Adrenal gland (tissue), 12 donors: Measurements from ENCODE around the gene EPSTI1. TPM values are rescaled to one million over a fixed set of nuclear protein-coding genes. Genes with fewer than 3 reads are reported as not detected.

Experiments
- DNase-seq, 7 donors: peaks; one replicate each; pipeline ENCODE4 v3.0.0-alpha.2; 2019 to 2020
- H3K27ac ChIP-seq, 5 donors: fragments of 200-600 bp; sonication (generic) in 4 of 5; 1 replicate in 3 of 5; 2 replicates in 2 of 5; pipeline versions ENCODE4 v1.5.1 to v1.8.0; 2016 to 2020; ENCODE audit warnings: mild to moderate bottlenecking in 1 of 5
- H3K27me3 ChIP-seq: fragments of 200-600 bp; 2 replicates; pipeline ENCODE4 v1.8.0; 2021
- H3K36me3 ChIP-seq, 2 donors: fragments of 200-600 bp; replicated peaks in 1 of 2; 1 replicate in 1 of 2; 2 replicates in 1 of 2; pipeline versions ENCODE4 v1.5.1 to v1.8.0; 2018 to 2022
- H3K4me1 ChIP-seq, 2 donors: fragments of 200-600 bp; replicated peaks in 1 of 2; 1 replicate in 1 of 2; 2 replicates in 1 of 2; pipeline versions ENCODE4 v1.5.1 to v1.8.0; 2018 to 2021
- H3K4me3 ChIP-seq, 4 donors: fragments of 200-600 bp; sonication (generic) in 3 of 4; one replicate each; pipeline ENCODE4 v1.5.1; 2016 to 2018
- H3K9me3 ChIP-seq, 3 donors: fragments of 200-600 bp; sonication (generic) in 1 of 3; replicated peaks in 1 of 3; 1 replicate in 2 of 3; 2 replicates in 1 of 3; pipeline versions ENCODE4 v1.5.1 to v1.8.0; 2016 to 2021
- CTCF ChIP-seq, 6 experiments: fragments of 450-650 bp in 4 of 6; fragments of 200-600 bp in 2 of 6; sonication (generic) in 1 of 6; IDR thresholded peaks; 1 replicate in 5 of 6; 2 replicates in 1 of 6; pipeline versions ENCODE4 v1.5.1 to v1.8.0; 2016 to 2021; ENCODE audit warnings: antibody characterized with exemption in 6 of 6, mild to moderate bottlenecking in 2 of 6, moderate library complexity in 1 of 6
- POLR2A ChIP-seq, 2 donors: fragments of 450-650 bp; IDR thresholded peaks; one replicate each; pipeline ENCODE4 v1.6.1; 2017; ENCODE audit warnings: antibody characterized with exemption in 2 of 2, mild to moderate bottlenecking in 2 of 2, moderate library complexity in 1 of 2
- WGBS, 4 donors: extraction: QIAGEN DNeasy Blood & Tissue Kit in 2 of 4; methylation state at CpG; one replicate each; pipeline versions ENCODE4 v1.1.5 to v1.1.7; 2013 to 2017; 5-methylcytosine and 5-hydroxymethylcytosine counted together
- intact Hi-C, 2 donors: fragments of 100-400 bp; cut with DNase I; formaldehyde crosslinking; loops; one replicate each; pipeline versions ENCODE4 v1.14.1 to v1.15.0; 2022 to 2023
- polyA plus RNA-seq, 3 donors: library from polyadenylated mRNA; stranded (reverse); fragments of 200-250 nt in 2 of 3; fragments of 350-450 nt in 1 of 3; fragmentation: Illumina TruSeq in 1 of 3; extraction: RNeasy Lipid Tissue Mini Kit (QIAGEN cat#74804) in 1 of 3; gene quantifications; one replicate each; pipeline ENCODE4 v1.2.3, GENCODE V29; 2013 to 2014
- total RNA-seq, 9 donors: library from RNA; depleted of rRNA in 4 of 9; stranded (reverse); fragments of >200 nt in 4 of 9; fragments of 120-200 nt in 1 of 9; fragmentation: NEBNext Ultra II Directional in 1 of 9; extraction: Animal tissue kit (Norgen Biotek cat#: 25700) in 1 of 9; gene quantifications; one replicate each; pipeline versions ENCODE4 v1.1.0 to v1.2.4, GENCODE V29; 2013 to 2023
- donor health status: healthy with polysubstance abuse.
- donor health status: Bipolar disorder and iron deficiency.
- donor health status: DM: yes; HTN: yes; CAD: no.
- donor health status: DM: no; HTN: no; CAD: no.
- donor health status: DM: no; HTN: no; CAD: no.
- donor health status: DM: yes; HTN: yes; CAD: no.

EPSTI1 gene
- total and polyA plus RNA-seq, 12 donors = 6.8 to 36.3 (median 10.2) TPM

- Histone ChIP-seq H3K4me3 (no peak overlapping the region), H3K27me3 (no peaks in the 10 kb centered on the region), H3K9me3 (no peaks in the 10 kb centered on the region), H3K4me1 (peaks cover 0 to 12% of the 10 kb centered on the region in 2 donors), H3K27ac (no peak overlapping the region), H3K36me3 (no peaks in the 10 kb centered on the region)
- no peak for DNase-seq
- intact Hi-C loops = no loop called here
- TF ChIP-seq CTCF (IDR thresholded peaks at IDR 0.05) (no peak), POLR2A (IDR thresholded peaks at IDR 0.05) (no peak)
- WGBS, 4 donors = 79 to 89% (median 88%) methylated on average over 3 of the region's 3 CpGs
These were observed 18.5 kb downstream of the EPSTI1 start for GRCh38 chr13:42973581-42973980.

GRCh38 chr13:42971691-42972347 lies 20.2 kb downstream of the EPSTI1 start:
- no peaks in the 10 kb centered on the region for H3K9me3 ChIP-seq
- WGBS, 4 donors = 86 to 93% (median 89%) methylated on average over 9 of the region's 9 CpGs
- no peaks in the 10 kb centered on the region for H3K36me3 ChIP-seq
- peaks cover 0 to 21% of the 10 kb centered on the region in 2 donors for H3K4me1 ChIP-seq
- intact Hi-C loops = no loop called here
- no peak overlapping the region for H3K27ac ChIP-seq
- no peak for TF ChIP-seq POLR2A (IDR thresholded peaks at IDR 0.05)
- TF ChIP-seq CTCF (IDR thresholded peaks at IDR 0.05) = no peak
- no peaks in the 10 kb centered on the region for H3K27me3 ChIP-seq
- no peak overlapping the region for H3K4me3 ChIP-seq
- DNase-seq = no peak

GRCh38 chr13:42970824-42971690 lies 21.0 kb downstream of the EPSTI1 start:
- Histone ChIP-seq H3K27me3 (no peaks in the 10 kb centered on the region), H3K27ac (no peak overlapping the region), H3K4me1 (peaks cover 0 to 21% of the 10 kb centered on the region in 2 donors), H3K4me3 (no peak overlapping the region), H3K36me3 (no peaks in the 10 kb centered on the region), H3K9me3 (no peaks in the 10 kb centered on the region)
- intact Hi-C loops = no loop called here
- TF ChIP-seq POLR2A (IDR thresholded peaks at IDR 0.05) (no peak), CTCF (IDR thresholded peaks at IDR 0.05) (peak; percentile 46 to 74 (median 61))
- 59 to 69% (median 61%) methylated on average over 6 of the region's 6 CpGs for WGBS, 4 donors
- DNase-seq = peak in 4 of 7 donors; percentile 35 to 65 (median 46)

GRCh38 chr13:42969565-42970172 lies 22.4 kb downstream of the EPSTI1 start:
- 48 to 55% (median 53%) methylated on average over 12 of the region's 12 CpGs for WGBS, 4 donors
- H3K4me3 ChIP-seq = no peak overlapping the region
- peaks cover 0 to 17% of the 10 kb centered on the region in 2 donors for H3K4me1 ChIP-seq
- no peaks in the 10 kb centered on the region for H3K27me3 ChIP-seq
- H3K36me3 ChIP-seq = no peaks in the 10 kb centered on the region
- DNase-seq = peak; percentile 67 to 92 (median 82)
- intact Hi-C loops = no loop called here
- no peaks in the 10 kb centered on the region for H3K9me3 ChIP-seq
- no peak overlapping the region for H3K27ac ChIP-seq
- no peak for TF ChIP-seq POLR2A (IDR thresholded peaks at IDR 0.05)
- peak; percentile 68 to 81 (median 74) for TF ChIP-seq CTCF (IDR thresholded peaks at IDR 0.05)
